H4 (cell line): Measurements from ENCODE around the gene RUNX2. TPM values are rescaled to one million over a fixed set of nuclear protein-coding genes. Genes with fewer than 3 reads are reported as not detected.

ENCODE experiments used
- DNase-seq: peaks from one replicate; pipeline ENCODE4 v3.0.0-alpha.2; 2015; ENCODE audit warnings: low spot score
- total RNA-seq: library from RNA; depleted of rRNA; stranded (reverse); fragments of >200 nt; shearing (Covaris generic); gene quantifications from 2 replicates; pipeline ENCODE4 v1.2.3, GENCODE V29; 2014

Gene RUNX2
- total RNA-seq, 1 experiment from 2014 or later: 37.7 TPM

DNA sequence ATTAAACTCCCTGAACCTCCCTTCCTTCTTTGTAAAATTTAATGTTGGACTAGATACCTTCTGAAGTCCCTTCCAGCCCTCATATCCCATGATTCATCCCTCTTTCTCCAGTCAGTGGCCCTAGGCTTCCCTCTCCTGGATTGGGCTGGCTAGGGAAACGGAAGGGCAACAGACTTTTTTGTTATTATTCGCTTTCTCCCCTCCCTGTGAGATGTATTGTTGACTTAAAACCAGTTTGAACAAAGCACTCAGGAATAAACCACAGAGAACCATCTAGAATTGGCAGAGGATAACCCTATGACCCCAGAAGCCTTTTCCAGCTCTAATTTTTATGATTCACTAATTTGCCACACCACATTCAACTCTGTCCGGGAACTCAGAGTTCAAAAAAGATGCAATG is 289.3 kb downstream of the RUNX2 start:
- peak; percentile 92 for DNase-seq

DNA sequence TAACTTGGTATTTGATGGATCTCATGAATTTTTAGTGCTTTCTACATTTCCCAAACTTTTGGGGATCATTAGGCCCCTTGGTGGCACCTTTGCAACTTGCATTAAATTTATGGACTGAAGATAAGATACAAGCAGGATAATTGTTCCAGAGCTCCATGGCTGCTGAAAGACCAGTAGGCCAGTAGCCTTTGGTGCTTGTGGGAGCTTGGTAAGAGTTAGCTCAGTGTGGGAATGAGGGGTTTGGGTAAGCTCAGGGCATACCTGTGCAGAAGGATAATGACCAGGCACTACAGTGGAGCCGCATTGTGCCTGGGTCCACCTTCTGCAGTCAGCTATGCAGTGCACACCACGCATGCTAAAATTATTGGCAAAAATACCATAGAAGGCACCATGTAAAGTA is 290.1 kb downstream of the RUNX2 start:
- no peak for DNase-seq

DNA sequence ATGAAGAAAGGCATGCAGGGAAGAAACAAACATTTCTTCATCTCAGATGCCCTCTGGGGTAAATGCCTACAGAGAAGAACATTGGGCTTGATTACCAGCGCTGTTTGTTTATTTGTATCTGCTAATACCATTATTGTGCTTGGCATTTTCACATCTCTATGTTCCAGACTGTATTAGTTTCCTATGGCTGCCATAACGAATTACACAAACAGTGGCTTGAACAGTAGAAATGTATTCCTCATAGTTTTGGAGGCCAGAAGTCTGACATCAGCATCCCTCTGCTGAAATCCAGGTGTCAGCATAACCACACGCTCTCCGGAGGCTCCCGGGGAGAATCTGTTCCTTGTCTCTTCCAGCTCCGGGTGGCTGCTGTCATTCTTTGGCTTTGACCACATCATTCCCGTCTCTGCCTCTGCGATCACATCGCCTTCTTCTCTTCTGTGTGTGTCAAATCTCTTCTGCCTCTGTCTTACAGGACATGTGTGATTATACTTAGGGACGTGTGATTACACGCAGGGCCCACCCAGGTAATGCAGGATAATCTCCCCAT is 291.2 kb downstream of the RUNX2 start:
- no peak for DNase-seq

DNA sequence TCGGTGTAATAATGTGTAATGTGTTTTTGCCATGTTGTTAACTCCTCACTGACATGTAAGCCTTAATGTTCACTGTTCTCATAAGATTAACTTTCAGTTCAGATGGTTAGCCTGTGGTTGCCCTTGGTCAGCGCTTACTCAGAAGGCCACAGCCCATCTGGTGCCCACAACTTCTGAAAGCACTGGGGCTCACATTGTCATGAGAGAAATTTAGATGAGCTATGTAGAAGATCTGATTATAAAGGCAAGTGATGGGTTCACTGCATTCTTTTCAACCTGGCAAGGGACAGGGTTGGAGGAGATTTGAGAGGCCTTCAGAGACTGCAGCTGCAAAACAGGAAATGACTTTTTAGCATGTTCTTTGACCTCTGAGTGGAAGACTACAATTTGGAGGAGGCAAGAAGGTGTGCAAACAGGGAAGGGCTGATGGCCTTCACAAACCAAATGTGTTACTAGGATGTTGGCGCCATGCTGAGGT is 291.9 kb downstream of the RUNX2 start:
- no peak for DNase-seq

DNA sequence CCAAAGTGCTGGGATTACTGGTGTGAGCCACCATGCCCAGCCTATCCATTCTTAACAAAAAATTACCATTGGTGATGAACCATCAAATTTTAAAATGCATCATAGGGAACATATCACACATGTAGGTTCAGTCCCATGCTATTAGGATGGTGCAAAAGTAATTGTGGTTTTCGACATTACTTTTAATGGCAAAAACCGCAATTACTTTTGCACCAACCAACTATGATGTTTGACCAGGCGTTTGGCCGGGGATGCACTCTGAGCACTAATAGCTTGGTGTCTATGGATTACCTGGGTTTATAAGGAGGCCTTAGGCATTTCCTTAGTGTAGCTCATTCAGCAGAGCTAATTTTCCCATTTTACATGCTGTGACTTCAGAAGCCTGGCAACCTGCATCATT is 296.1 kb downstream of the RUNX2 start:
- DNase-seq: no peak

DNA sequence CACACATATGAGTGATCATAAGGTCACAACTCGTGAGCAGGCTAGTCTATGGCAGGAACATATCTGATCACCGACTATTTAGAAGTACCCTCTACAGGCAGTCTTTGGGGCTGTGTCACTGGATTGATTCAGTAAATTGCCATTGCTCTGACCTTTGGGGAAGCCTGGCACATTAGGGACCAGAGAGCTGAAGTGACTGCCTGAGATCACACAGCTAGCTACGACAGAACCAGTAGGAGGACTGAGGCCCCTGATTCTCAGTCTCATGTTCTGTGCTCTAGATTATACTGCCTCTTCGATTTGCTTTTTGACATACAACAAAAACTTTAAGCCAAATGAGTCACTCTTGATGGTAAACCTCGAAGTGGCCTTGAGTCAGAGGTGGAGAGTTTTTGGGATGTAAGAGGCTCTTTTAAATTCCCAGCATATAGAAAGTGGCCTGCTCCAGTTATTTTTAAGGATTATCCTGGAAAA is 297.1 kb downstream of the RUNX2 start:
- peak; percentile 49 for DNase-seq

DNA sequence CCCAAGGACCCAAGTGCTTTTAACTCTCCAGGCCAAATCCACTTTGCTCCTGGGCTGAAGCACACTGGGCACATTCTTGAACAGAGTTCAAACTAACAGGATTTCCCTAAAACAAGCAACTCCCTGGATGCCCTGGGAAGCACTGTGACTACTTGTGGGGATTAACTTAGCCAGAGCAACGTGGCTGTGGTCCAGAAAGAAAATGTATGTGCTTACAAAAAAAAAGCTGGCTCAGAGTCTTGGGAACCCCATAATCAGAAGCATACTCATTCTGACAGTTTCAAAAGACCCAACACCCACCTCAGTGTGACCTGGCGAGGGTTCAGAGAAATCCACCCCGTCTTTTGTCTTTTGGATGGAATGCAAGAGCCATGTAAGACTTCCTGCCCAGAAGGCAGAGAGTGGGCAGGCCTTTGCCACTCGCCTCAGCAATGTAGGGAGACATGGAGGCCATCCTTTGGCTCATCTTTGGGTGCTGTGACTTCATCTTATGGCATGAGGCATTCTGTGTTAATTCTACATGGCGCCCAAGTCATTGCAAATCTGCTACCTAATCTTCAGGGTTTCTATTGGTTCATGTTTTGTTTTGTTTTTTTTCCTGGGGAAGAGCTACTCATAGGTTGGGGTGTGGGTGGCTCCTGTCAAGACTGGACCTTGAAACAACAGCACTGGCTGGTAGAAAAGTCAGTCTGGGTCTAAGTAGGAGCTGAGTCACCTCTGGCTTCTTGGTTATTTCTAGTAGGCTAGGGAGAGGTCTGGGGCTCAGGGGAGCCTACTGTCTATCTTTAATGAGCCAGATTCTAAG is 298.2 kb downstream of the RUNX2 start:
- peak; percentile 88 for DNase-seq

DNA sequence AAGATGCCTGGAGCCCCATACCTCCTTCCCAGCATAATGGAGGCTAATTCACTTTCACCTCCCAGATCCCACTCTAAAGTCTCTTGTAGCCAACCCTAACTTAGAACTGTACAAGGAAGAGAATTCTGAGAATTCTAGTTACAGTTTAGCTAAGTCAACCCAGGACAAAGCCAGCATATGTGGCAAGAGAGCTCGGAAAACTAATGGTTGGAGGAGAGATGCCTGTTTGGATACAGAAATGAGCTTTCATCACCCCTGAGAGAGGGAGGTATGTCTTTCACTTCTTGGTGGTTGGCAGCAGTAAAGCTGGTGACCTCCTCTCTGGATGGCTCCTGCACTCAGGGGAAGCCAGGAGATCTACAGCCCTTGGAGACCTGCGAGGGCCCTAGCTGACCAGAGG is 302.2 kb downstream of the RUNX2 start:
- DNase-seq: peak; percentile 38

DNA sequence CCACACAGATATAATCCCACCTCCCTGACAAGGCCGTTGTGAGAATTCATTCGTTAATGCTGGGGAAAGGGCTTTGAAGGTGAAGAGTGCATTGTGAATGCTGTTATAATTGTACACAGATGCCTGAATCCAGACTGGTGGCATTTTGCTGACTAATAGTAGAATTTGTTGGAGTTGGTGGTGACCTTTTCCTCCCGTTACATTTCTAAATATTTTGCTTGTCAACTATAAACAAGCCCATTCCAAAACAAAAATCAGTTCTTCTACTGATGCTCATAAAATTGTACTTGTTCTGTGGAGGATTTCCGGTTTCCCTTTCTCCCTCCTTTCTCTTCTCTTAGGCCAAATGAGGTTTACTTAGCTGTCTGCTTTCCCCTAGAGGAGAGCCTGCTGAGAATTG is 302.7 kb downstream of the RUNX2 start:
- peak; percentile 90 for DNase-seq

DNA sequence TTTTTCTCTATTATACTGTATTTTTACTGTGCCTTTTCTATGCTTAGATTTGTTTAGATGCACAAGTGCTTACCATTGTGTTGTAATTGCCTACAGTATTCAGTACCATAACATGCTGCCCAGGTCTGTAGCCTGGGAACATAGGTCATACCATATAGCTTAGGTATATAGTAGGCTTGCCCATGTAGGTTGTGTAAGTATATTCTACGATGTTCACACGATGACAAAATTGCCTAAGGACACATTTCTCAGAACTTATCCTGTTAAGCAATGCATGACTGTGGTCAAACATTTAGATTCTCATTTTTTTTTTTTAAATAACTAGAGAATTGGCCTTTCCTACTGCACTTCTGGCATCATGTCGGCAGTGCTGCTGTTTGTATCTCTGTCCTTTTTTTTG is 303.3 kb downstream of the RUNX2 start:
- DNase-seq: peak; percentile 56

DNA sequence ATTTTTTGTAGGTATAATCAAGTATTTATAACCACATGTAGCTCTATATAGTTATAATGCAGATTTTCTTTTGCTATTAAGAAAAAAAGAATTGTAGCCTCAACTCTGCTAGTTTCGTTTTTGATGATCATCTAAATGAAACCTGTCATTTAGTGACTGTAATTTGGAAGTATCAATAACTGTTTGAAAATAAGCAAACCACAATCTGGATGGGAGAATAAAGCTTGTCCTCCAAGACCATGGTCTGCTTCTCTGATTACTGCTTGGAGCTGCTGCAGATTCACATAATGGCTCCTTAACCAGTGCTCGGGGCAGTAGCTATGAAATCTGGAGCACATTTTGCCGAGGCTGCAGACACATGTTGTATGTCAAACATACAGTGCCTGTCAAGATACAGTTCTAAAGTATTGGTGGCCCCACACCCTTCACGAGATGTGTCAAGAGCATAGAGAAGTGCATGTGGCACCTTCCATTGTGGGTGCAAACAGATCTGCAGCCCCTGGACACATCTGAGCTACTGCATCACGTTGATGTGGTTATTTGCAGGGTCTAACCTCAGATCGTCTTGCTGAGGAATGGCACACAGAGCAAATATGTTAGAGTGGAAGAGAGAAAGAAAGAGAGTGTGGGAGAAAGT is 305.3 kb downstream of the RUNX2 start:
- DNase-seq: no peak

DNA sequence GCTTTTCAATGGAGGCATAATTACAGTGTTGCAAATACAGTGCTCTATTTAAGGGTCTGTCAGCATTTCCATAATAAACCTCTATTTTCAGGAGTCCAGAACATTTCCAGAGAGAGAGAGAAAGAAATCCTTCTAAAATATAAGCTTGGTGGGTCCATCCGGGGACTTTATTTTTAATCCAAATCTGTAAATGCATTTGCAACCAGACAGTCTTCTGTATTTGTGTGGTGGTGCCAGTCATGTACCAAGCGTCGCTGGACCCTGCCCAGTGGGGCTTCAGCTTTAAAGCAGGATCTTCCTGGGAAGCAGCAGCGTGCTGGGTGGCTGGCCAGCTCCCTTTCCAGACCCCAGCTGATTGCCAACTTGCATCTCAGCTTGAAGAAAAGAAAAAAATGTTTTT is 306.1 kb downstream of the RUNX2 start:
- DNase-seq: no peak

DNA sequence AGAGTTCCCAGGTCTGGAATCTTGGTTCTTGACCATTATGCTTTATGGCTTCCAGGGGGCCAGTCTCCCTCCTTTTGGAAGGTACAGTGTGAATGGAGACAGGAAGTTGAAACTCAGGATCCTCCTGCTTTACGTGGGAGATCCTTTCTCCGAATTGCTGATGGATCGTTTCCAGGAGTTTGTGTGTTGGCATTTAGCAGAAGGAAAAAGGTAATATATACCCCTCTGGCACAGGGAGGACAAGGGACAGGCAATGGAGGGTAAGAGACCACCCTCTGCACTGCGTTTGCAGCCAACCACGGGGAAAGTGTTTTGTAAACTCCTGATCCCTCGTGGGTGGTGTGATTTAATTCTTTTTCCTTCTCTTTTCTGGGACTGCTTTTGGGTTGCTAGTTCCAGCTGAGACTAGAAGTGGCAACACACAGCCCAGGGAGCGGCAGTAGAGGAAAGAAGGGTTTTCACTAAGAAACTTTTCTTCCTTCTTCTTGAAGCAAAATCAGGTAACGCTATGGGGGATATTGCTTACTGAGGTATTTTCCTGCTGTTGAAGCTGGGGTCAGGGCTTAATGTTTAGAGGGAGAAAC is 307.2 kb downstream of the RUNX2 start:
- no peak for DNase-seq

DNA sequence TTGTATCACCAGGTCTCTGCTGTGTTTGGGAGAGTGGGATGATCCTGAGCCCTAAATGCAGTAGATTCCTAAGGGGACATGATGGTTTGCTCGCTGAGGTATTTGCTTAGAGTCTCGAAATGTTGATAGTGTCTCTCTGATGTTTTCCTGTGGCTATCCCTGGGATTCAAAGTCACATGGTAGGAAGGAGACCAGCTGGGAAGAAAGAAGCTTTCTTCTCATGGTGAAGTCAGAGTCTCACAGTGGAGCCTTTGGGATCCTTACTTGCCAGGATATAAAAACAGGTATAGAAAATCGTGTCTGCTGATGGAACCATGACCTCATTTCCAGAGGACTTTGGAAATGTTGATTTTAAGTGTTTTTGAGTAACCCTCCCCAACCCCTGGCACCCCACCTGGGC is 308.9 kb downstream of the RUNX2 start:
- no peak for DNase-seq

DNA sequence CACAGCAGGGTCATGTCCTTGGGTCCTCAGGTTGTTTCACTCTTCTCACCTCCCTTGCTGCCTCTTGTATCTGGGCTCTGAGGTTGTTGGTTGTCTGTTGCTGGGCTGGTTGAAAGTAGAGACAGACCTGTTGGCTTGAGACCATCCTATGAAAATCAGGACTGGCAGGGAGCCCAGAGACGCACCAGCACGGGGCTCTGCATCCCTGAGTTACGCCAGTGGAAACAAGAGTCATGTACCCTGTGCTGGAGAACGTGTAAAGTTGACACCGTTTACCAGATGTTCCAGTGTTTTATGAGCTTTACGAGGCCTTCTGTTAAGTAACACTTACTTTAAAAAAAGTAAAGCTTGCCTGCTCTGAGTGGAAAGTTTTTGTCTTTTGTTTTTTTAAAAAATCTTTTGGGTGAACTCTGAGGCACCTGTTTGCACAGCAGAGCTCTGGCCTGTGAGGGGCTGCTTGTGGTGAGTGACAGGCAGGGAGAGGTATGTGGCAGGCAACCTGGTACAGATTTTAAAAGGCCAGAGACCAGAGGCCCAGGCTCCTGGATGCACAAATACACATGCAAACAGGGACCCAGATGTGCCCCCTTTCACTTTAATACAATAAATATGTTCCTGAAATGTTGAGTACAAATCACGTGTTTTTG is 309.6 kb downstream of the RUNX2 start:
- no peak for DNase-seq

DNA sequence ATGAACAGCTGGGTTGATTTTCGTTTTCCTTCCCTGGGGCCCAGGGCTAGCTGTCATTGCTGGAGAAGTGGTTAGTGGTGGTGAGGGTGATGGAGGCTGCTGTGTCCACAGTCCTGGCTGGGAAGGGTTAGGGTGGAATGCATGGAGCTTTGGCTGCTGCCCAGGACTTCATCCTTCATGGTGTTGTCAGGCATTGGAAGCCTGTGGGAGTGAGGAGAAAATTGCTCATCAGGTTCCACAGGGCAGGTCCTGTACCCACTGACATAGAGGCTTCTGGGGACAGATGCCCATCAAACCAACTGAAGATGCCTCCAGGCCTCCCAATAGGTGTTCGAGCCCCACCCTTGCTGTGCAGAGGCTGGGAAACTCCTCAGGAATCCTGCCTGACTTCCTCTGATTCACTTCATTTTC is 312.0 kb downstream of the RUNX2 start:
- DNase-seq: no peak

DNA sequence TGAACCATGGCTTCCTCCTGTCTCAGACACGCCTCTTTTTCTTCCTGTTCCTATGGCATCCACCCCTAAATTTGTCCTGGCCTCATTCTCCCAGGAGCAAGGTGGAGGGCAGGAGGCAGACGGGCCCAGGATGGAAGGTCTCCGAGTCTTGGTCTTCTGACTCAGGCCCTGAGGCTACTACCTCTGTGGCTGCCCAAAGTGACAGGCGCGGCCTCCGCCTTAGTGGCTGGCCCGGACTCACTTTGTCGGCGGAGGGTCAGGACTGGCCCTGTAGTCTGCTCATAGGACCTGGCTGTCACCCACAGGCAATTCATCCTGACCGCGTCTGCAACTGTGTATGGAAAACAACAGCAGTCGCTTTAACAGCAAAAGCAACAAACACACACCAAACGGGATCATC is 312.7 kb downstream of the RUNX2 start:
- DNase-seq: no peak

DNA sequence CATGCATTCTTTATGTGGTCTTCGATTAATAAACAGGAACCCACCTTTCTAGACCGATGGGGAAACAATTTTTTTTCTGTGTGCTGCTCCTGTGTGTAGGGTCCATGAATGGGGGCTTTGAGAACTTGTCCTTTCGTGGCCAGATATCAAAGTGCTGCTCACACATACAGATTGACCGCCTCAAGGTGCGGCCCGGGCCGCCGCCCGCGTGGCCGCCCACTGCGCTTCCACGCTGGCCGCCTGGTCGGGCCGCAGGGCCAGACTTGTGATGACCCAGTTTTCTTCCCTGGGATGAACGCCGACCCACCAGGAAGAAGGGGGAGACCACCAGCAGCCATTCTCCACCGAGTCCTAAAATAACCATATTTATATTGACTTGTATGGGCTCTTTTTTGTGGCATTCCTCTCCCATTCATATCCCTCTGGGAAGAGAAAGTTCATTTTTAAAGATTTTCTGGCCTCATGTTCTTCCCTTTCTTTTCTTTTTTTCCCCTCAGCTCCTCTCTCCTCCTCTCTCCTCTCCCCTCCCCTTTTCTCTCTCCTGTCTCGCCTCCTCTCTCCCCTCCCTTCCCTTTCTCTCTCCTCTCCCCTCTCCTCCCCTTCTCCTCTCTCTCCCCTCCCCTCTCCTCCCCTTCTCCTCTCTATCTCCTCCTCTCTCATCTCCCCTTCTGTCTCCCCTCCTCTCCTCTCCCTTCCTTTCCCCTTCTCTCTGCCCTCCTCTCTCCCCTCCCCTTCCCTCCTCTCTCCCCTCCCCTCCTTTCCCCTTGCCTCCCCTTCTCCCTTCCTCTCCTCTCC is 314.4 kb downstream of the RUNX2 start:
- DNase-seq: no peak

DNA sequence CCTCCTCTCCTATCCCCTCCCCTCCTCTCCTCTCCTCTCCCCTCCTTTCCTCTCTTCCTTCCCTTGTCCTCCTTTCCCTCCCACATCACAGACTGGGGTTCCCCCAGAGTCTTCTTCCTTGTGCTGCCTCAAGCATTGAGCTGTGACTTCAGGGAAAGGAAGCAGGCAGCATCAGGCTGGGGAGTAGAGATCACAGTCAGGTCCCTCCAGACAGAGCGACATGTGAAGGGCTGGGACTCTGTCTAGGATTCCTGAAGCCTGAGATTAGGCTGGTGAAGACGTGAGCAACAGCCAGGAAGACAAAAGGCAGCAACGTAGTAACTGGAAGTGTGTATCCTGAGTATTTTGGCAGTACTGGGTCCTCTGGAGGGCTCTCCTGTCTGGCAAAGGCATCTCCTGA is 315.0 kb downstream of the RUNX2 start:
- DNase-seq: no peak

DNA sequence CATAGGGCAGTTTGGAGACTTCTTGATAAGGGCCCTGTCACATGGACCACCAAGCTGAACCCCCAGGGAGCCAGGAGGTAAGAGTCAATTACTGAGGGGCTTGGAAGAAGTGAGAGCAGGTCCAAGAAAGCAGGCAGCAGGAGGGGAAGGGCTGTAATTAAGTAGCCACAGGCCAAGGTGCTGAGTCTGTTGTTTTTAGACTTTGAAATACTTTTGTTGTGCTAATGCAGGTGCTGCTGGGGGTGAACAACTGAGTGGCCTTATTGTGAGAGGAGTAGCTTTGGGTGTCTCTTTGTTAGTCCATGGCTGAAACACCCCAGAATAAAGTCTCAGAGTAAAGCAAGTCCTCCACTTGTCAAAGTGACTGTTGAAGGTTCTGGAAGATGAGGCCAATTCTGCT is 316.6 kb downstream of the RUNX2 start:
- no peak for DNase-seq

DNA sequence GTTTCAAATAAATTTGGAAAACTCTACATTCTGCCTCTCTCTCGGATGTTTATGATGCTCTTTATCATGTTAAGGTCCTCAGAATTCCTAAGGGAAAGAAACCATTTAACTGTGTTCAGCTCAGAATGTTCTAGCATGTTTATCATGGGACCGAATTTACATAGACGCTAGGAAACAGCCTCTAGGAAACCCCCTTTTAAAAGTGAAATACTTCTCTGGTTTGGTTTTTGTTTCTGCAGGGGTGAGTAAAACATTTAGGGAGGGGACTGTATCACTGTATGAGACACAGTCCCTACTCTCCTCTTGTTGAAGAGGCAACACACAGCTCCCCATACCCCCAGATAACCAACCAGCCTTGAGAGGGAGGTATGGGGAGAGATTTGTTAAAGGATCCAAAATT is 317.2 kb downstream of the RUNX2 start:
- DNase-seq: no peak
